HEK293 (cell line): ENCODE measurements around the gene KCNH5.

Experiments
- CTCF ChIA-PET: fragments of 350-600 bp; formaldehyde crosslinking; extraction: SDS; loops from one replicate; lab custom pipeline; 2021; ENCODE audit warnings: antibody characterized with exemption; lab: Yijun Ruan, JAX
- POLR2A ChIA-PET: fragments of 300-600 bp; formaldehyde crosslinking; extraction: SDS; loops from one replicate; lab custom pipeline; 2020; ENCODE audit warnings: antibody characterized with exemption, inconsistent platforms; lab: Yijun Ruan, JAX
- H3K27ac ChIP-seq: fragments of 200-500 bp; sonication (Bioruptor generic); 2 replicates; pipeline ENCODE4 v1.5.1; 2014; ENCODE audit warnings: low read depth, low read length, control low read depth, inconsistent platforms; ENCODE audit errors: extremely low read depth
- H3K36me3 ChIP-seq, 2 experiments: fragments of 200-500 bp in 1 of 2; sonication (Bioruptor generic) in 1 of 2; 1 replicate in 1 of 2; 2 replicates in 1 of 2; pipeline ENCODE4 v1.5.1; 2014 to 2017; ENCODE audit warnings: inconsistent platforms in 2 of 2, low read length in 2 of 2; ENCODE audit not compliant: control insufficient read depth in 2 of 2, insufficient read depth in 1 of 2
- H3K4me1 ChIP-seq: fragments of 200-500 bp; sonication (Bioruptor generic); 2 replicates; pipeline ENCODE4 v1.5.1; 2014; ENCODE audit warnings: mild to moderate bottlenecking, low read length, inconsistent platforms; ENCODE audit not compliant: control insufficient read depth, insufficient read depth
- H3K4me3 ChIP-seq: 2 replicates; pipeline ENCODE4 v1.5.1; 2011; ENCODE audit warnings: low read depth, mild to moderate bottlenecking, control low read depth, low read length, moderate library complexity
- H3K9me3 ChIP-seq: fragments of 200-500 bp; sonication (Bioruptor generic); 2 replicates; pipeline ENCODE4 v1.5.1; 2014; ENCODE audit warnings: low read depth, low read length, inconsistent platforms; ENCODE audit not compliant: control insufficient read depth, insufficient read depth
- ELK4 ChIP-seq: IDR thresholded peaks from 2 replicates; pipeline ENCODE4 v1.6.1; 2011; ENCODE audit warnings: mild to moderate bottlenecking, low read depth, low read length, borderline replicate concordance
- GLIS2 ChIP-seq: fragments of 450-650 bp; formaldehyde crosslinking; IDR thresholded peaks from 2 replicates; pipeline ENCODE4 v1.5.1; 2016; ENCODE audit warnings: missing biosample characterization, missing genetic modification characterization
- PRDM4 ChIP-seq: fragments of 450-650 bp; formaldehyde crosslinking; IDR thresholded peaks from 2 replicates; pipeline ENCODE4 v1.5.1; 2017; ENCODE audit warnings: missing biosample characterization, missing genetic modification characterization
- REST ChIP-seq: fragments of 450-650 bp; formaldehyde crosslinking; IDR thresholded peaks from 2 replicates; pipeline ENCODE4 v1.5.1; 2016; ENCODE audit warnings: missing biosample characterization, missing genetic modification characterization
- SCRT2 ChIP-seq: fragments of 450-650 bp; formaldehyde crosslinking; IDR thresholded peaks from 2 replicates; pipeline ENCODE4 v1.5.1; 2016; ENCODE audit warnings: missing biosample characterization, missing genetic modification characterization
- SETDB1 ChIP-seq: IDR thresholded peaks from one replicate; pipeline ENCODE4 v1.6.1; 2017; ENCODE audit warnings: mild to moderate bottlenecking, low read length, moderate library complexity, mixed read lengths; ENCODE audit not compliant: insufficient read length
- ZBTB17 ChIP-seq: fragments of 450-650 bp; formaldehyde crosslinking; IDR thresholded peaks from 2 replicates; pipeline ENCODE4 v1.5.1; 2016; ENCODE audit warnings: missing biosample characterization, missing genetic modification characterization
- ZBTB20 ChIP-seq: fragments of 450-650 bp; formaldehyde crosslinking; IDR thresholded peaks from 2 replicates; pipeline ENCODE4 v1.5.1; 2016; ENCODE audit warnings: missing biosample characterization, missing genetic modification characterization
- ZBTB49 ChIP-seq: fragments of 450-650 bp; formaldehyde crosslinking; IDR thresholded peaks from 2 replicates; pipeline ENCODE4 v1.5.1; 2016; ENCODE audit warnings: missing biosample characterization, missing genetic modification characterization, low read depth
- ZFHX2 ChIP-seq: fragments of 450-650 bp; formaldehyde crosslinking; conservative IDR thresholded peaks from 2 replicates; pipeline ENCODE4 v1.5.1; 2016; ENCODE audit warnings: missing biosample characterization, missing genetic modification characterization
- ZFP3 ChIP-seq: fragments of 450-650 bp; formaldehyde crosslinking; IDR thresholded peaks from 2 replicates; pipeline ENCODE4 v1.5.1; 2016; ENCODE audit warnings: low read depth, missing biosample characterization, missing genetic modification characterization
- ZNF133 ChIP-seq: fragments of 450-650 bp; formaldehyde crosslinking; IDR thresholded peaks from 2 replicates; pipeline ENCODE4 v1.5.1; 2016; ENCODE audit warnings: missing biosample characterization, missing genetic modification characterization
- ZNF184 ChIP-seq: fragments of 450-650 bp; IDR thresholded peaks from 2 replicates; pipeline ENCODE4 v1.5.1; 2018; ENCODE audit warnings: missing biosample characterization, mild to moderate bottlenecking, missing genetic modification characterization
- ZNF335 ChIP-seq: fragments of 450-650 bp; formaldehyde crosslinking; conservative IDR thresholded peaks from 2 replicates; pipeline ENCODE4 v1.5.1; 2016; ENCODE audit warnings: missing biosample characterization, missing genetic modification characterization
- ZNF404 ChIP-seq: fragments of 450-650 bp; formaldehyde crosslinking; IDR thresholded peaks from 2 replicates; pipeline ENCODE4 v1.5.1; 2017; ENCODE audit warnings: missing biosample characterization, missing genetic modification characterization
- ZNF416 ChIP-seq: fragments of 450-650 bp; formaldehyde crosslinking; IDR thresholded peaks from 2 replicates; pipeline ENCODE4 v1.5.1; 2016; ENCODE audit warnings: missing biosample characterization, missing genetic modification characterization
- ZNF513 ChIP-seq: fragments of 450-650 bp; IDR thresholded peaks from 2 replicates; pipeline ENCODE4 v1.5.1; 2018; ENCODE audit warnings: missing biosample characterization, missing genetic modification characterization
- ZNF549 ChIP-seq: fragments of 450-650 bp; IDR thresholded peaks from 2 replicates; pipeline ENCODE4 v1.5.1; 2018; ENCODE audit warnings: missing biosample characterization, missing genetic modification characterization, mild to moderate bottlenecking, inconsistent platforms, moderate library complexity
- ZNF658 ChIP-seq: fragments of 450-650 bp; formaldehyde crosslinking; IDR thresholded peaks from 2 replicates; pipeline ENCODE4; 2016; ENCODE audit warnings: missing biosample characterization, missing genetic modification characterization
- ZNF830 ChIP-seq: fragments of 450-650 bp; IDR thresholded peaks from 2 replicates; pipeline ENCODE4 v1.5.0; 2018; ENCODE audit warnings: missing biosample characterization, missing genetic modification characterization, low read depth, mild to moderate bottlenecking, moderate library complexity

The KCNH5 gene

GRCh38 chr14:62914873-62915272, 130.4 kb downstream of the KCNH5 start (continued):
- TF ChIP-seq ZNF335 (no peak), ZBTB20 (tag by site-specific recombination) (no peak), ZNF416 (tag by site-specific recombination) (no peak), ZNF830 (tag by site-specific recombination) (no peak), ZNF549 (tag by site-specific recombination) (no peak)

- Histone ChIP-seq H3K4me3 (no peak overlapping the region), H3K9me3 (no peaks in the 10 kb centered on the region), H3K36me3 (no peaks in the 10 kb centered on the region), H3K27ac (no peak overlapping the region), H3K4me1 (no peaks in the 10 kb centered on the region)
- TF ChIP-seq ZFP3, result no peak
- no peak for TF ChIP-seq ZFHX2 (tag by site-specific recombination)
- no peak for TF ChIP-seq SETDB1
- TF ChIP-seq REST, result no peak
- no peak for TF ChIP-seq ZNF184 (tag by site-specific recombination)
- no peak for TF ChIP-seq ZNF404 (tag by site-specific recombination)
- POLR2A ChIA-PET, result no interaction called here
- CTCF ChIA-PET, result no interaction called here
Observed at GRCh38 chr14:62914025-62914424, 131.2 kb downstream of the KCNH5 start.

GRCh38 chr14:62908506-62908905, 136.8 kb downstream of the KCNH5 start:
- Histone ChIP-seq H3K4me1 (no peaks in the 10 kb centered on the region), H3K4me3 (no peak overlapping the region), H3K36me3 (no peaks in the 10 kb centered on the region), H3K27ac (no peak overlapping the region), H3K9me3 (no peaks in the 10 kb centered on the region)
- POLR2A ChIA-PET, result no interaction called here
- no peak for TF ChIP-seq ZNF133 (tag by site-specific recombination)
- TF ChIP-seq GLIS2 (tag by site-specific recombination), result no peak
- no peak for TF ChIP-seq SCRT2
- CTCF ChIA-PET, result no interaction called here

GRCh38 chr14:62905566-62905965, 139.7 kb downstream of the KCNH5 start:
- Histone ChIP-seq H3K9me3 (no peaks in the 10 kb centered on the region), H3K36me3 (no peaks in the 10 kb centered on the region), H3K27ac (no peak overlapping the region), H3K4me3 (no peak overlapping the region), H3K4me1 (no peaks in the 10 kb centered on the region)
- ChIA-PET POLR2A (no interaction called here), CTCF (no interaction called here)
- no peak for TF ChIP-seq ZBTB17 (tag by site-specific recombination)
- no peak for TF ChIP-seq ELK4
- no peak for TF ChIP-seq PRDM4 (tag by site-specific recombination)
- TF ChIP-seq ZNF658 (tag by site-specific recombination), result no peak
- TF ChIP-seq ZNF513, result no peak
- TF ChIP-seq ZBTB49 (tag by site-specific recombination), result no peak
